ENCODE data around the gene TENM4. TPM values are rescaled to one million over a fixed set of nuclear protein-coding genes. Genes with fewer than 3 reads are reported as not detected.

The TENM4 gene
- total and polyA plus RNA-seq, 2 of the 8 experiments (the other 6 are each of a cell fraction or from before 2014, with no cell fraction given), result 3.5 to 7.2 TPM

GRCh38 chr11:78825591-78826020 is 615.2 kb downstream of the TENM4 start (continued):
- TF ChIP-seq RNF2 (IDR thresholded peaks at IDR 0.05; ENCODE audit: borderline replicate concordance, low read depth, low read length, missing control alignments, poor library complexity, severe bottlenecking), result no peak
- TF ChIP-seq SIX5 (IDR thresholded peaks at IDR 0.05; ENCODE audit: low read depth, low read length), result no peak
- TF ChIP-seq, protein P1, sequence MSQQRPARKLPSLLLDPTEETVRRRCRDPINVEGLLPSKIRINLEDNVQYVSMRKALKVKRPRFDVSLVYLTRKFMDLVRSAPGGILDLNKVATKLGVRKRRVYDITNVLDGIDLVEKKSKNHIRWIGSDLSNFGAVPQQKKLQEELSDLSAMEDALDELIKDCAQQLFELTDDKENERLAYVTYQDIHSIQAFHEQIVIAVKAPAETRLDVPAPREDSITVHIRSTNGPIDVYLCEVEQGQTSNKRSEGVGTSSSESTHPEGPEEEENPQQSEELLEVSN (IDR thresholded peaks at IDR 0.05), result no peak
